Suppressor macrophage treated with lipopolysaccharide for 4 hours (primary cell): Measurements from ENCODE around the gene EVI2A.

ENCODE experiments used
- DNase-seq: peaks from one replicate; pipeline ENCODE4 v3.0.0-alpha.2; 2020

The EVI2A gene

GRCh38 chr17:31272236-31272635 lies 49.2 kb downstream of the EVI2A start:
- no peak for DNase-seq

DNA sequence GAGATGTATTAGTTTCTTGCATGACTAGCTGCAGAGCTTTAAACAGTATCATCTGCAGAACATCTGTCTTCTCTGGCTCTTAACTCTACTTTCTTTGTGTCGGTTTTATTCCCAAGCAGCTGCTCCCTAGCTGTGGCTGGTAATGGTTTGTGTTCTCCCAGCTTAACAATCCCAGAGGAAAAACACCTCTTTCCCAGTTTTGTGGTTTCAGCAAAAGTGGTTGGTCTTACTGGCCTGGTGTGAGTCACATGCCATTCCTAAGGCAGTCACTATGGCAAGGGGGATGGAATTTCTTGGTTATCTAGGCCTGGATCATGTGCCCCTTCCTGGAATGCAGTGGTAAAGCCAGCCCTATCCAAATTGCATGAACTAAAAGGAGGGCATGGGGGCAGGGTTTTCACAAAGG lies 51.8 kb downstream of the EVI2A start:
- no peak for DNase-seq

DNA sequence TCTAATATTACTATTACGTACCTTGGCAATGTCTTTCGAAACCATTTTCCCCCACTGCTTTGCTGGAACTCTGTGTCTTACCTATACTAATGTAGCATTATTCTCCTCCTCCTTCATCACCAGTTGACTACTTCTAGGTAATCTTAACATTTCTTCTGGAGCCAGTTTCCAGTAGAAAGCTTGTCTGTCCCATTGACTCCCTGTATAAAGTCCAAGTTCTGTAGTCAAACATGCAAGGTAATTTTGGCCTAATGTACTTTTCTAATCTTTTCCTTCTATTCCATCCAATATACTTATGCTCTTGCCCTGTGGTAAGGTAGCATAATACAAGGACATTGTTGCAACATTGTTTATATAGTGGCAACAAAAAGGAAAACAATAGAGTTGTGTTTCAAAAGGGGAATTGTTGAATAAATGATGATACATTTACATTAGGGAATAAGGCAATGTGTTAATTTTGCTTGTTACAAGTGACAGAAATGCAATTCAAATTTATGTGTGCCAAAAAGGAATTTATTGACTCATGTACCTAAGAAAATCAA lies 52.3 kb downstream of the EVI2A start:
- DNase-seq = no peak
